ENCODE data around the gene CUX1.

DNA sequence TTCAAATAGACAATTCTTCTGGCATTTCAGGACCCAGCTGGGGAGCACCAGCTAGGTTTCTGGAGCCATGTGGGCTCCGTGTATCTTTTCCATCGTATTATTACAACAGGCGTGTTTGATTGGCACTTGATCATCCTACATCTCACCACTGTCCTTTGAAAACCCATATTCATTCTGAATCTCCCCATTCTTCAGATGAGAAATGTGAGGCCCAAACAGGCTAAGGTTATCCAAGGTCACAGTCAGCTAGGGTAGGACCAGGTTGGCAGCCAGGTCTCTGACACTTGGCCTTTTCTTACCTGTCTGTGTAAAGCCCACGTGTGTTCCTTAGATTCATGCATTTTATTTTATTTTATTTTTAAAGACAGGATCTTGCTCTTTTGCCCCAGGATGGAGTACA, 366.9 kb downstream of the CUX1 start:
- TF ChIP-seq, protein P1, sequence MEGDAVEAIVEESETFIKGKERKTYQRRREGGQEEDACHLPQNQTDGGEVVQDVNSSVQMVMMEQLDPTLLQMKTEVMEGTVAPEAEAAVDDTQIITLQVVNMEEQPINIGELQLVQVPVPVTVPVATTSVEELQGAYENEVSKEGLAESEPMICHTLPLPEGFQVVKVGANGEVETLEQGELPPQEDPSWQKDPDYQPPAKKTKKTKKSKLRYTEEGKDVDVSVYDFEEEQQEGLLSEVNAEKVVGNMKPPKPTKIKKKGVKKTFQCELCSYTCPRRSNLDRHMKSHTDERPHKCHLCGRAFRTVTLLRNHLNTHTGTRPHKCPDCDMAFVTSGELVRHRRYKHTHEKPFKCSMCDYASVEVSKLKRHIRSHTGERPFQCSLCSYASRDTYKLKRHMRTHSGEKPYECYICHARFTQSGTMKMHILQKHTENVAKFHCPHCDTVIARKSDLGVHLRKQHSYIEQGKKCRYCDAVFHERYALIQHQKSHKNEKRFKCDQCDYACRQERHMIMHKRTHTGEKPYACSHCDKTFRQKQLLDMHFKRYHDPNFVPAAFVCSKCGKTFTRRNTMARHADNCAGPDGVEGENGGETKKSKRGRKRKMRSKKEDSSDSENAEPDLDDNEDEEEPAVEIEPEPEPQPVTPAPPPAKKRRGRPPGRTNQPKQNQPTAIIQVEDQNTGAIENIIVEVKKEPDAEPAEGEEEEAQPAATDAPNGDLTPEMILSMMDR (IDR thresholded peaks at IDR 0.05; ENCODE audit: insufficient read depth, low read length) = no peak
- no peak for TF ChIP-seq SPI1 (IDR thresholded peaks at IDR 0.05; ENCODE audit: borderline replicate concordance, low read depth)
- TF ChIP-seq, protein P2, sequence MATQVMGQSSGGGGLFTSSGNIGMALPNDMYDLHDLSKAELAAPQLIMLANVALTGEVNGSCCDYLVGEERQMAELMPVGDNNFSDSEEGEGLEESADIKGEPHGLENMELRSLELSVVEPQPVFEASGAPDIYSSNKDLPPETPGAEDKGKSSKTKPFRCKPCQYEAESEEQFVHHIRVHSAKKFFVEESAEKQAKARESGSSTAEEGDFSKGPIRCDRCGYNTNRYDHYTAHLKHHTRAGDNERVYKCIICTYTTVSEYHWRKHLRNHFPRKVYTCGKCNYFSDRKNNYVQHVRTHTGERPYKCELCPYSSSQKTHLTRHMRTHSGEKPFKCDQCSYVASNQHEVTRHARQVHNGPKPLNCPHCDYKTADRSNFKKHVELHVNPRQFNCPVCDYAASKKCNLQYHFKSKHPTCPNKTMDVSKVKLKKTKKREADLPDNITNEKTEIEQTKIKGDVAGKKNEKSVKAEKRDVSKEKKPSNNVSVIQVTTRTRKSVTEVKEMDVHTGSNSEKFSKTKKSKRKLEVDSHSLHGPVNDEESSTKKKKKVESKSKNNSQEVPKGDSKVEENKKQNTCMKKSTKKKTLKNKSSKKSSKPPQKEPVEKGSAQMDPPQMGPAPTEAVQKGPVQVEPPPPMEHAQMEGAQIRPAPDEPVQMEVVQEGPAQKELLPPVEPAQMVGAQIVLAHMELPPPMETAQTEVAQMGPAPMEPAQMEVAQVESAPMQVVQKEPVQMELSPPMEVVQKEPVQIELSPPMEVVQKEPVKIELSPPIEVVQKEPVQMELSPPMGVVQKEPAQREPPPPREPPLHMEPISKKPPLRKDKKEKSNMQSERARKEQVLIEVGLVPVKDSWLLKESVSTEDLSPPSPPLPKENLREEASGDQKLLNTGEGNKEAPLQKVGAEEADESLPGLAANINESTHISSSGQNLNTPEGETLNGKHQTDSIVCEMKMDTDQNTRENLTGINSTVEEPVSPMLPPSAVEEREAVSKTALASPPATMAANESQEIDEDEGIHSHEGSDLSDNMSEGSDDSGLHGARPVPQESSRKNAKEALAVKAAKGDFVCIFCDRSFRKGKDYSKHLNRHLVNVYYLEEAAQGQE (IDR thresholded peaks at IDR 0.05; ENCODE audit: insufficient replicate concordance, low read depth) = no peak

All from HL-60 (cell line).